ENCODE results near the gene CNOT2. TPM values are rescaled to one million over a fixed set of nuclear protein-coding genes. Genes with fewer than 3 reads are reported as not detected.
A peak's percentile ranks its signal among the peaks of the same experiment; 100 is the strongest.

The CNOT2 gene, protein sequence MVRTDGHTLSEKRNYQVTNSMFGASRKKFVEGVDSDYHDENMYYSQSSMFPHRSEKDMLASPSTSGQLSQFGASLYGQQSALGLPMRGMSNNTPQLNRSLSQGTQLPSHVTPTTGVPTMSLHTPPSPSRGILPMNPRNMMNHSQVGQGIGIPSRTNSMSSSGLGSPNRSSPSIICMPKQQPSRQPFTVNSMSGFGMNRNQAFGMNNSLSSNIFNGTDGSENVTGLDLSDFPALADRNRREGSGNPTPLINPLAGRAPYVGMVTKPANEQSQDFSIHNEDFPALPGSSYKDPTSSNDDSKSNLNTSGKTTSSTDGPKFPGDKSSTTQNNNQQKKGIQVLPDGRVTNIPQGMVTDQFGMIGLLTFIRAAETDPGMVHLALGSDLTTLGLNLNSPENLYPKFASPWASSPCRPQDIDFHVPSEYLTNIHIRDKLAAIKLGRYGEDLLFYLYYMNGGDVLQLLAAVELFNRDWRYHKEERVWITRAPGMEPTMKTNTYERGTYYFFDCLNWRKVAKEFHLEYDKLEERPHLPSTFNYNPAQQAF
- 55.5 TPM for polyA plus RNA-seq (2012; ENCODE audit: insufficient read length, low read depth)

DNA sequence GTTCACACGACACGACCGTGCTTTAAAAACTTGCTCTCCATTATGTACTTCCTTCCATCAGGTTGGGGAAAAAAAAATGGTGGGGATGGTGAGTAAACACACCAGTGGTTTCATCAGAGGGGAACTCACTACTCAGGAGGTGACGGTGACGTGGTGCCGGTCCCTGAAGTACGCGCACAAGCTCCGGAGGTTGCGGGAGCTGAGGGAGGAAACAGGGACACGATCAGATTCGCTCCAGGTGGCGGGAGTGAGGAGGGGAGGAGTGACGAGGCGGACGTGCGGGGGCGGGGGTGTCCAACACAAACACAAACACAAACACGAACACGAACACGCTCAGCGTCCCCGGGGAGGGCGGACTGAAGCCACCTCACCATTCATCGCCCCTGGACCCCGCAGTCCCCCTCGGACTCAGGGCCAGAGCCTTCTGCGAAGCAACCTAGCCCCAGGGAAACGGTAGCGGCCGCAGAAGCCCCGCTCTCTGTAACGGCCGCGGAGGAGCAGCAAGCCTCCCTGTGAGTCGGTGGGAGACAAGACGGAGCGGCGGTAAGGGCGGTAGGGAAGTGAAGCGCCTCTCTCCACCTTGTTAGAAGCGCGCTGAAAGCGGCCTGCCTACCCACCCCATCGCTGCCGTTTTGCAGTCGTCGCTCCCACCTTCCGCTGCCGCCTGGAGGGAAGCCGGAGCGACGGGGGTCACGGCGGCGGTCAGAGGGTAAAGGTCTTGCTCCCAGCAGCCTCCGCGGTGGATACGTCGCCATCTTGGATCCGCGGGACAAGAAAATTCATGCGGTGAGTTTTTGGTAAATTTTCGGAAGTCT, at the start of gene CNOT2:
CNOT2 (plus strand) TSS at position 739 of the 815 bp plus-strand sequence. CDS start 34,794 bp downstream, outside the sequence.
- TF ChIP-seq TAF1 (IDR thresholded peaks at IDR 0.05; ENCODE audit: borderline replicate concordance, insufficient read depth, low read length) (no peak; the same call in 1 of the 2 replicates), SIN3A (IDR thresholded peaks at IDR 0.05; ENCODE audit: borderline replicate concordance, insufficient read depth, low read length) (0 out of 2 replicates have a peak, but pooled peaks have one; percentile 27), POLR2AphosphoS5 (IDR thresholded peaks at IDR 0.05; ENCODE audit: low read depth, low read length) (peak; percentile 76), FOXP2 (optimal IDR thresholded peaks at IDR 0.05; ENCODE audit: borderline replicate concordance, extremely low read depth, extremely low read length, insufficient read depth) (peak; percentile 99)
- TF ChIP-seq, protein P1, sequence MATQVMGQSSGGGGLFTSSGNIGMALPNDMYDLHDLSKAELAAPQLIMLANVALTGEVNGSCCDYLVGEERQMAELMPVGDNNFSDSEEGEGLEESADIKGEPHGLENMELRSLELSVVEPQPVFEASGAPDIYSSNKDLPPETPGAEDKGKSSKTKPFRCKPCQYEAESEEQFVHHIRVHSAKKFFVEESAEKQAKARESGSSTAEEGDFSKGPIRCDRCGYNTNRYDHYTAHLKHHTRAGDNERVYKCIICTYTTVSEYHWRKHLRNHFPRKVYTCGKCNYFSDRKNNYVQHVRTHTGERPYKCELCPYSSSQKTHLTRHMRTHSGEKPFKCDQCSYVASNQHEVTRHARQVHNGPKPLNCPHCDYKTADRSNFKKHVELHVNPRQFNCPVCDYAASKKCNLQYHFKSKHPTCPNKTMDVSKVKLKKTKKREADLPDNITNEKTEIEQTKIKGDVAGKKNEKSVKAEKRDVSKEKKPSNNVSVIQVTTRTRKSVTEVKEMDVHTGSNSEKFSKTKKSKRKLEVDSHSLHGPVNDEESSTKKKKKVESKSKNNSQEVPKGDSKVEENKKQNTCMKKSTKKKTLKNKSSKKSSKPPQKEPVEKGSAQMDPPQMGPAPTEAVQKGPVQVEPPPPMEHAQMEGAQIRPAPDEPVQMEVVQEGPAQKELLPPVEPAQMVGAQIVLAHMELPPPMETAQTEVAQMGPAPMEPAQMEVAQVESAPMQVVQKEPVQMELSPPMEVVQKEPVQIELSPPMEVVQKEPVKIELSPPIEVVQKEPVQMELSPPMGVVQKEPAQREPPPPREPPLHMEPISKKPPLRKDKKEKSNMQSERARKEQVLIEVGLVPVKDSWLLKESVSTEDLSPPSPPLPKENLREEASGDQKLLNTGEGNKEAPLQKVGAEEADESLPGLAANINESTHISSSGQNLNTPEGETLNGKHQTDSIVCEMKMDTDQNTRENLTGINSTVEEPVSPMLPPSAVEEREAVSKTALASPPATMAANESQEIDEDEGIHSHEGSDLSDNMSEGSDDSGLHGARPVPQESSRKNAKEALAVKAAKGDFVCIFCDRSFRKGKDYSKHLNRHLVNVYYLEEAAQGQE (IDR thresholded peaks at IDR 0.05; ENCODE audit: insufficient read depth in 1 of 2, low read depth in 2 of 2, low read length in 2 of 2), result 0 out of 4 replicates have a peak, but pooled peaks of 1 of the 2 experiments have one; percentile 7

DNA sequence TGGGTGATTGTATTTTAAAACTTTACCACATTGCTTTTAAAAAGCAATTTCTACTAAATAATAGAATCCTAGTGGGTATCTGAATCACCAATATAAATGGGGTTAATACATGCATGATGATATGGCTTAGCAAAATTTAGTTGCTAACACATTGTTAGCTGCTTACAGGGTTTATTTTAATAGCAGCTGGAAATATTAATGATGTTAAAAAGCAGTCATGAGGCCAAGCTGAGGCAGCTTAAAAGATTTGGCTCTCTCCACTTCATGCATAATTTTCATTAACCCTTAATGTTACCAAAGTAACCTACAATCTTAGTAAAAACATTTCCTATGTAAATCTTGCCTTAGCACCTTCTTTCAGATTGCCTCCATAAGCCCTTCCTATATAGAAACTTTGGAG, 49.2 kb upstream of the CNOT2 start:
- TF ChIP-seq FOXP2 (optimal IDR thresholded peaks at IDR 0.05; ENCODE audit: borderline replicate concordance, extremely low read depth, extremely low read length, insufficient read depth) (no peak), SIN3A (IDR thresholded peaks at IDR 0.05; ENCODE audit: borderline replicate concordance, insufficient read depth, low read length) (no peak), TAF1 (IDR thresholded peaks at IDR 0.05; ENCODE audit: borderline replicate concordance, insufficient read depth, low read length) (no peak), POLR2AphosphoS5 (IDR thresholded peaks at IDR 0.05; ENCODE audit: low read depth, low read length) (no peak)
- TF ChIP-seq, protein P1 (IDR thresholded peaks at IDR 0.05; ENCODE audit: insufficient read depth in 1 of 2, low read depth in 2 of 2, low read length in 2 of 2), result no peak

DNA sequence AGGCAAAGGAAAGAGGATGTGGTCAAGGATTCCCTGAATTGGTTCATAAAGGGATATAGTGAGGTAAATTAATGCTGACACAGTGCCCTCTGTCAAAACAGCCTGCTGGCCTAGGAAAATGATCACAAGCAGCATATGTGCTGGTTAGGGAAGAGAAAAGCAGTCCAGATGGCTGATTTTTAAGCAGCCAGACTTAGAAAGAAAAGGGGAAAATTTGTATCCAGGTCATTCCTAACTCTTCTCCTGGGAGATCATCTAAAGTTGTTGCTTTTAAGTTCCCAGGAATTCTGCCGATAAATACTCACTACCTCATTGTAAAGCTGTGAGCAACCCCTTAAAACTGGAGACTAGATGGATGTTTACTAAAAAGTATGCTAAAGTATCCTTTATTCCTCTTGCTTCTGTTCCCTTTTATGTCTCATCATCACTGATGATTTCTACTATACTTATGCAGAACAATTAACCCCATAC, 46.4 kb upstream of the CNOT2 start:
- TF ChIP-seq, protein P1 (IDR thresholded peaks at IDR 0.05; ENCODE audit: insufficient read depth in 1 of 2, low read depth in 2 of 2, low read length in 2 of 2), result no peak
- TF ChIP-seq TAF1 (IDR thresholded peaks at IDR 0.05; ENCODE audit: borderline replicate concordance, insufficient read depth, low read length) (no peak), POLR2AphosphoS5 (IDR thresholded peaks at IDR 0.05; ENCODE audit: low read depth, low read length) (no peak), SIN3A (IDR thresholded peaks at IDR 0.05; ENCODE audit: borderline replicate concordance, insufficient read depth, low read length) (no peak), FOXP2 (optimal IDR thresholded peaks at IDR 0.05; ENCODE audit: borderline replicate concordance, extremely low read depth, extremely low read length, insufficient read depth) (no peak)

DNA sequence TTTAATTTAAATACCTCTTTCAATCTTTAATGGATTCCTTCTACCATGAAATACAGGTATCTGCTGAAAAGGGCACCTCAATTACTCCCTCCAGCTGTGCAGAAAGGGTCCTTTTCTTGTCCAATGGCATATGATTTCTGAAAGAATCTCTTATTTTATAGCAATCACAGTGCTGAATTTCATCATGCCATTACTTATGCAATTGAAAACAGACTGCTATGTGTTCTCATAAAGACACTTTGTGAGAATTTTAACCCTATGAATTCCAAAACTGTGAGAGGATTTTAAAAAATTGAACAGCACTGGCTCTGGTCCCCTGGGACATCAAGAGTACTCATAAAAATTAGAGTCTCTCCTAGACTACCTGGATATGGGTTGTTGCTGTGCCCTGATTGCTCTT, 45.9 kb upstream of the CNOT2 start:
- TF ChIP-seq, protein P1 (IDR thresholded peaks at IDR 0.05; ENCODE audit: insufficient read depth in 1 of 2, low read depth in 2 of 2, low read length in 2 of 2), result no peak
- TF ChIP-seq TAF1 (IDR thresholded peaks at IDR 0.05; ENCODE audit: borderline replicate concordance, insufficient read depth, low read length) (no peak), FOXP2 (optimal IDR thresholded peaks at IDR 0.05; ENCODE audit: borderline replicate concordance, extremely low read depth, extremely low read length, insufficient read depth) (no peak), SIN3A (IDR thresholded peaks at IDR 0.05; ENCODE audit: borderline replicate concordance, insufficient read depth, low read length) (no peak), POLR2AphosphoS5 (IDR thresholded peaks at IDR 0.05; ENCODE audit: low read depth, low read length) (no peak)
